Glutamatergic neuron (in vitro differentiated cells): ENCODE results near the gene MEGF9. TPM values are rescaled to one million over a fixed set of nuclear protein-coding genes. Genes with fewer than 3 reads are reported as not detected.

Experiments
- DNase-seq: peaks from one replicate; pipeline ENCODE4 v3.0.0; 2022
- H3K27ac Mint-ChIP-seq: one replicate; pipeline ENCODE4 v1.8.0; 2020; ENCODE audit warnings: mild to moderate bottlenecking, mixed read lengths, inconsistent platforms; ENCODE audit not compliant: unreplicated experiment
- H3K27me3 Mint-ChIP-seq: one replicate; pipeline ENCODE4 v1.8.0; 2020; ENCODE audit warnings: mild to moderate bottlenecking, moderate library complexity, mixed read lengths, inconsistent platforms; ENCODE audit not compliant: unreplicated experiment
- H3K36me3 Mint-ChIP-seq: one replicate; pipeline ENCODE4 v1.8.0; 2020; ENCODE audit warnings: mild to moderate bottlenecking, mixed read lengths, inconsistent platforms; ENCODE audit not compliant: unreplicated experiment
- H3K4me1 Mint-ChIP-seq: one replicate; pipeline ENCODE4 v1.8.0; 2020; ENCODE audit warnings: mild to moderate bottlenecking, low read depth, mixed read lengths, inconsistent platforms; ENCODE audit not compliant: unreplicated experiment
- H3K4me3 Mint-ChIP-seq: one replicate; pipeline ENCODE4 v1.8.0; 2020; ENCODE audit warnings: mild to moderate bottlenecking, mixed read lengths, inconsistent platforms; ENCODE audit not compliant: unreplicated experiment
- H3K9me3 Mint-ChIP-seq: one replicate; pipeline ENCODE4 v1.8.0; 2020; ENCODE audit warnings: mild to moderate bottlenecking, moderate library complexity, mixed read lengths, inconsistent platforms; ENCODE audit not compliant: unreplicated experiment
- CTCF ChIP-seq: fragments of 200-600 bp; sonication (generic); IDR thresholded peaks from one replicate; pipeline ENCODE4 v1.5.0; 2021; ENCODE audit not compliant: partially characterized antibody, unreplicated experiment
- total RNA-seq: library from RNA; stranded (reverse); fragmentation: NEBNext Ultra II Directional; extraction: Animal tissue kit (Norgen Biotek cat#: 25700); gene quantifications from one replicate; pipeline ENCODE4 v1.2.1, GENCODE V29; 2021; ENCODE audit not compliant: unreplicated experiment

MEGF9 gene
- total RNA-seq, 1 donor from 2014 or later = 25.4 TPM

- no peak for TF ChIP-seq CTCF
- H3K4me1 Mint-ChIP-seq = peaks cover 4% of the 10 kb centered on the region
- no peak overlapping the region for H3K27ac Mint-ChIP-seq
Measured at GRCh38 chr9:120745278-120745677, 31.0 kb upstream of the MEGF9 start.

GRCh38 chr9:120742951-120743416 lies 28.7 kb upstream of the MEGF9 start:
- Mint-ChIP-seq H3K9me3 (no peaks in the 10 kb centered on the region), H3K27ac (no peak overlapping the region), H3K4me3 (no peak overlapping the region), H3K4me1 (no peaks in the 10 kb centered on the region), H3K36me3 (no peaks in the 10 kb centered on the region), H3K27me3 (peaks cover 3% of the 10 kb centered on the region)
- no peak for DNase-seq
- TF ChIP-seq CTCF = peak; percentile 53

More at GRCh38 chr9:120745278-120745677, 31.0 kb upstream of the MEGF9 start:
- Mint-ChIP-seq H3K36me3 (no peaks in the 10 kb centered on the region), H3K4me3 (no peak overlapping the region), H3K27me3 (peaks cover 3% of the 10 kb centered on the region), H3K9me3 (no peaks in the 10 kb centered on the region)
- DNase-seq = no peak

GRCh38 chr9:120741701-120742100 lies 27.4 kb upstream of the MEGF9 start:
- no peak for TF ChIP-seq CTCF
- Mint-ChIP-seq H3K4me3 (no peak overlapping the region), H3K36me3 (no peaks in the 10 kb centered on the region), H3K27ac (no peak overlapping the region), H3K9me3 (no peaks in the 10 kb centered on the region), H3K27me3 (no peaks in the 10 kb centered on the region), H3K4me1 (no peaks in the 10 kb centered on the region)
- DNase-seq = no peak

- TF ChIP-seq CTCF = no peak
- DNase-seq = no peak
- Mint-ChIP-seq H3K4me3 (no peak overlapping the region), H3K27ac (no peak overlapping the region), H3K4me1 (no peaks in the 10 kb centered on the region), H3K9me3 (no peaks in the 10 kb centered on the region), H3K36me3 (no peaks in the 10 kb centered on the region), H3K27me3 (no peaks in the 10 kb centered on the region)
Measured at GRCh38 chr9:120741191-120741590, 26.9 kb upstream of the MEGF9 start.

GRCh38 chr9:120740132-120740531 lies 25.9 kb upstream of the MEGF9 start:
- H3K27ac Mint-ChIP-seq = no peak overlapping the region
- H3K27me3 Mint-ChIP-seq = no peaks in the 10 kb centered on the region
- no peak overlapping the region for H3K4me3 Mint-ChIP-seq
- H3K36me3 Mint-ChIP-seq = no peaks in the 10 kb centered on the region
- H3K4me1 Mint-ChIP-seq = no peaks in the 10 kb centered on the region
- TF ChIP-seq CTCF = no peak
- no peak for DNase-seq
- no peaks in the 10 kb centered on the region for H3K9me3 Mint-ChIP-seq
